Inferior parietal cortex (tissue), 1 donor: Measurements from ENCODE around the gene MATN3.
"Not testable (repeated sequence)": the region's sequence is repeated elsewhere in the genome, so short reads cannot be mapped to it uniquely, and the experiment has no call there.

Experiments used
- DNase-seq: peaks from one replicate; pipeline ENCODE4 v3.0.0-alpha.2; 2016; ENCODE audit errors: extremely low spot score

The MATN3 gene

GRCh38 chr2:20012282-20013125 lies at the start of gene MATN3:
MATN3 (minus strand) TSS chr2:20012668; CDS start chr2:20012631, 37 bp downstream.
- no peak for DNase-seq

DNA sequence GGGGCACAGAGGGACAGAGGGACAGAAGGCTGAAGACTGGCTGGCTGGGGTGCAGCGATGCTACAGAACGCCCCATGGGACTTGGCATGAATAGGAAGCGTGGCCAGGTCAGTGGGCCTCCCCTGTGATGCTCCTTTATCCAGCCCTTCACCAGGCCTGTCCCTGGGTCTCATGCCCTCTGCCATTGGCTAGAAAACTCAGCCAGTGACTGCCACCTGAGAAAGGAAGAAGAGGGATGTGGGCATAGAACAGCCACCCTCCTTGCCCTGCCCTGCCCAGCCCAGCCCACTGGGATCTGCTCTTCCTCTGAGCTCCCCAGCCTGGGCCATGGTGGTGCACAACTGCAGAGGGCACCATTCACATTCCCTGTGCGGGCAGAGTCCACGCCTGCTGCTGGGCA lies 49.5 kb upstream of the MATN3 start:
- DNase-seq = no peak

DNA sequence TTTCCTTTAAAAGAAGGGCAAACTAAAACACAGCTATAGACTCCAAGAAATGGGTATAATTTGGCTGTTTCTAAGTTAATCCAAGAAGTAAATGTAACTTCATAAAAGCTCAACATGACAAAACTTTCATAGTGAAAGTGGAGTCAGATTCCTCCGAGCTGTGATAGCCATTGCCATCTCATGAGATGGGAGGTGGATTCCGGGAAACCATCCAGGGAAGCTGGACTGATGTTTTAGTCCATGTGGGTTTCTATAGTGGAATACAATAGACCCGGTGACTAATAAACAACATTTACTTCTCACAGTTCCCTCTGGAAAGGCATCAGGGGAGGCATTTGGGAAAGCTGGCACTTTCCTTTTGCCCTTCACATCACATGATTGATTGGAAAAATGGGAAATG lies 49.0 kb upstream of the MATN3 start:
- no peak for DNase-seq

DNA sequence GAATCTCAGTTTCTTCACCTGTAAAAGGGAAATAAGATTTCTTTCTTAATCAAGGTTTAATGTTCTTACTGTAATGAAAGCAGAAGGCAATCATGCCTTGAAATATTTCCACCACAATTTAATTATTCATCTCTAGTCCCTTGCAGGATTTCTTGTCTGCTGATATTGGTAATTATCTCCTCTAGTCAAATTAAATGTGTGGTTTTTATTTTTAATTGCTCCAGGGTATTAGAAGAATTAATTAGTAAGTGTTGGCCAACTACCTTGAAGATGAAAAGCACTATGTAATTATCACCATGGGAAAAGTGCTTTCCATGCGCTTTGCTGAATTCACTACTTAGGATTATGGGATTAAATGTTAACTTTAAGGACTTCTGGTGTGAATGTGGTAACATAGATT lies 47.6 kb upstream of the MATN3 start:
- DNase-seq = no peak

- DNase-seq = no peak
Measured at GRCh38 chr2:20057268-20057667, 44.8 kb upstream of the MATN3 start.

GRCh38 chr2:20054931-20055330 lies 42.5 kb upstream of the MATN3 start:
- no peak for DNase-seq

GRCh38 chr2:20054119-20054518 lies 41.7 kb upstream of the MATN3 start:
- DNase-seq = no peak

DNA sequence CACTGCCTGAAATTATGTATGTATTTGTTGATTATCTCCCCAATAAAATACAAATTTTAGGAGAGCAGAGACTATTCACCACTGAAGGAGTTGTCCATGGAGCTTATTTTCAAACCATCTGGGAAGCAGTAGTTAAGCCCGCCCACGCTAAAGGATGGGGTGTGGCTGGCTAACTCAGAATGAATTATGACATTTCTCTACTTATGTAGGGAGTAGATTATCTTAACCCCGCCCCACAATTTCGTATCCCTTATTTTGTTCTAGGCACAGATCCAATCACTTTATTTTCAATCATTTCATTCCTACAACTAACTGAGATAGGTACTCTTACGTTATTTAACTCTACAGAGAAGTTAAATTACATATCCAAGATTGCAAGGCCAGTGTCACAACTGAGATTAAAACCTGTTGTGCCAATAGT lies 40.4 kb upstream of the MATN3 start:
- peak; percentile 58 for DNase-seq

DNA sequence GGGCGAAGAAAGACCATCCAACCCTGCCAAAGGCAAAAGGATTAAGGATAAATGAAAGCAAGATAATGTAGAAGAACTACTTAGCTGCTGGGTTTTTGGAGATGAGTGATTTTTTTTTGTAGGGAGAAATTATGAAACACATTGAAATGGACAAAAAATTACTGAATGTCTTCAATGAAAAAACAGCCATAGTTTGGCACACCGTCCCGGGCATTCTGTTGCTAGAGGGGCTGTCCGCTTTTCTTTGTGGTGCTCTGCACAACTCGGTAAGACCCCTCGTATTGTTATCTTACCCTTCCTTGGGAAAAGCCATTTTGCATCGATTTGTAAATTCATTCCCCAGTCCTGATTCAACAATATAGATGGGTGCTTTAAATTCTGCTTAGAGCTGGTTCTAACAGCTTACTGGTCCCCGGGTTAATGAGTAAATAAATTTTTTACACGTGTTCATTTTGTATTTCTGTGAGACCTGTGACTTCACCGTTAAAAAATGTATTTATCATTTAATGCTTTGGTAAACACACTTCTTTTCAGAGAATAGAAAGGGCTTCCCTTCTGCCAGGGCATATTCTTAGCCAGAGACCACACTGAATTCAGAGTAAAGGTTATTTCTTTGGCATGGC lies 39.9 kb upstream of the MATN3 start:
- no peak for DNase-seq

DNA sequence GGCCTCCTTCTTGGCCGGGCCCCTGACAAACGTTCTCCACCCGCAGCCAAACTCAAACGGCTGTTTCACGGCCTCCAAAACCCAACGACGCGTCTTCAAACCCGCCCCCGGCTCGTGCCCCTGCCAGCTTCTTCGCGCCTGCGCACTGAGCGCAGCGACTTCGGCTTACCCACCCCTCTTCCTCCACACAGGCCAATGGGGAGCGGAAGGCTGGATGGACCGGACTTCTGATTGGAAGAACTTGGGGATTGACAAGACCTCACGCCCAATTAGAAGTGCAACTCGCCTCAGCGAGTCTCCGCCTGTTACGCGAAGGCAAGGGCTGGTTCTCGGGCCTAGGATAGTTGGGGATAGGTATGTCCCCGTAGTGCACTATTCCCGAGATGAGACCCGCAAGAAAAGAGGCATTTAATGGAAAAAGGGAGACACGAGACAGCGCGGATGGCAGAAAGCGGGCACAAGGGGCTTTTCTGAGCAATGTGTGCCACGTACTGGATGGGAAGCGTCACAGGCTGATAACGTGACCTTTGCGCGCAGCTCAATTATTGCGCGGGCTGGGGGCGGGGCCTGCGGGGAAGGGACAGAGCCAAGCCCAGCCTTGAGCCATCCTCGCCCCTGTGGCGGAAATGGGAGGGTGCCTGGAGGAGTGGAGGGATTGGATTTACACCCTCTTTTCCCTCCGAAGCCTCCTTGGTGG lies 39.2 kb upstream of the MATN3 start, which contains the start of gene LAPTM4A:
Gene LAPTM4A, minus strand, starts transcription at position 97 of the 697 bp plus-strand sequence. CDS start 108 bp downstream, outside the sequence.
- peak; percentile 99 for DNase-seq

GRCh38 chr2:20050646-20051531 lies 38.4 kb upstream of the MATN3 start:
- DNase-seq = peak; percentile 61

GRCh38 chr2:20050104-20050645 lies 37.7 kb upstream of the MATN3 start:
- DNase-seq = peak; percentile 40

GRCh38 chr2:20049637-20050036 lies 37.2 kb upstream of the MATN3 start:
- DNase-seq = no peak

DNA sequence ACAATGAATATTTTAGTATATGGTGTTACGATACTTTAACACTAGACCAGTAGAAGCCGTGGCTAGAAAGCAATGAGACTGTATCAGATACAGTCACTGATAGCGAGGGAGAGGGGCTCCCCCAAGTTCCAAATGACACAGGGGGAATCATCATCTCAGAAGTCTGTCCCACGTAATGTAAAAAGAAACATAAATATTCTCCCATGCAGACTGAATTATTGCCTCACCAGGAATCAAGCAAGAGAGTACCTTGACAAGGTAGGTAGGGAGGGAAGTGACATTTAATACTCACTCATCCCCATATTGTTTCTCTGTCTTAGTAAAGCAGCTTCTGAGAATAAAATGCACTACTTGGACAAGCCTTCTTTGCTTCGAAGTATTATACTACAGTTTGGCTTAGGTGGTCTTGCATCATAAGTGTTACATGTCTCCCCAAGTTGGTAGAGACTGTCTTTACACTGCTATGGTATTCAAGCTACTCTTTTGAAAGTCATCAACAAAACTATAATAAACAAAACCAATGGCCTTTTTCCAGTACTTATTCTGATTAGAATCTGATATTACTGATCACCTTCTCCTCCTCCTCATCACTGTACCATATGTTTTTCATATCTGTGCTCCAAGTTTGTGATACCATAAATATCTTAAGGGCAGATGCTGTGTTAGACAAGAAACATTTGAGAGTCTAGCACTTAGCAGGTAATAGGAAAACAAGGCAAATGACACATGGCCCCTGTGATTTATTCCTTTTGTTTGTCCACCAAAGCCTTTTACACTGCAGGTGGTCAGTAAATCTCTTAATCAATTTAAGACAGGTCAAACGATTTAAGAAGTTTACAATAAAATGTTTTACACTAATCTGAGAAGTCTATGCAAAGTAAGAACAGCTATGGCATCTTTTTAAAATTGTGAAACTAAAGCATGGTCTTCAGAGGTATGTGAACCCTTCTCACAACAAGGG lies 36.3 kb upstream of the MATN3 start:
- no peak for DNase-seq

DNA sequence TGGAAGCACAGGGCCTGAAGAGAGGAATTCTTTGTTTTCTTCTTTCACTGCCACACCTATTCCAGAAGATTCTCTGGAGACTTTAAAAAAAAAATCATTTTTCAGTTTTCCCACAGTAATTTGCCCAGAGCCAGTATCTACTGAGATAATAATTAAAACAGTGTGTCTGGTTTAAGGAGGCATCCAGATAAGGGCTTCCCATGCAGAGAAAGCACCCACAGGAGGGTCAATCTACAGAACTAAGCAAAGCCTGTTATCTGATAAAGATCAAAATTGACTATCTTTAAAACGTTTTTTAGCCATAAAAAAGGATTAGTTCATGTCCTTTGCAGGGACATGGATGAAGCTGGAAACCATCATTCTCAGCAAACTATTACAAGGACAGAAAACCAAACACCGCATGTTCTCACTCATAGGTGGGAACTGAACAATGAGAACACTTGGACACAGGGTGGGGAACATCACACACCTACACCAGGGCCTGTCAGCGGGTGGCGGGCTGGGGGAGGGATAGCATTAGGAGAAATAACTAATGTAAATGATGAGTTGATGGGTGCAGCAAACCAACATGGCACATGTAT lies 33.3 kb upstream of the MATN3 start:
- DNase-seq = not testable (repeated sequence)

- DNase-seq = no peak
Measured at GRCh38 chr2:20044778-20045177, 32.3 kb upstream of the MATN3 start.

GRCh38 chr2:20042531-20042930 lies 30.1 kb upstream of the MATN3 start:
- no peak for DNase-seq

GRCh38 chr2:20040489-20041172 lies 28.2 kb upstream of the MATN3 start:
- DNase-seq = no peak

DNA sequence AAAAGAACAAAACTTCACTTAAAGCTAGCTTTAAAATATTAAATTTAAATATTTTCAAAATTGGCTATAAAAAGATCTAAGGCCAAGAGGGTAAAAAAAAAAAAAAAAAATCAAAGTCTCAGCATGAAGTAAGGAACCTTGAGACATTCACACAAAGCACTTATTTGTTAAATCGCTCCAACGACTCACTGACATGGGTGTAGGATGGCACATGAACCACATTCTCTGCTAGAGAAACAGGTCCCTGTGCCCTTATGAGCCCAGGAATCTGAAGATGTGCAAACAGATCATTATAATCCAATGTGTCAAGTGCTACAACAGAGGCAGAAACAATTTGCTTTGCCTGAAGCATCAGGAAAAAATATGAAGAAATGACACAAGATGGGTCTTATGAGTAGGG lies 25.2 kb upstream of the MATN3 start:
- DNase-seq = no peak
